Immature natural killer cell (primary cell): ENCODE measurements around the gene ZBTB20. TPM values are rescaled to one million over a fixed set of nuclear protein-coding genes. Genes with fewer than 3 reads are reported as not detected.

Experiments used
- DNase-seq, 3 donors: peaks; one replicate each; pipeline ENCODE4 v3.0.0; 2022; ENCODE audit warnings: mixed read lengths in 1 of 3
- H3K27ac Mint-ChIP-seq, 6 donors: one replicate each; pipeline ENCODE4 v1.8.0; 2020; ENCODE audit warnings: mixed read lengths in 6 of 6, mild to moderate bottlenecking in 5 of 6, inconsistent platforms in 4 of 6, moderate library complexity in 3 of 6
- H3K27me3 Mint-ChIP-seq, 3 donors: one replicate each; pipeline ENCODE4 v1.8.0; 2020 to 2021; ENCODE audit warnings: low read depth in 3 of 3, mild to moderate bottlenecking in 3 of 3, mixed read lengths in 3 of 3, moderate library complexity in 3 of 3, inconsistent platforms in 1 of 3
- H3K36me3 Mint-ChIP-seq, 3 donors: one replicate each; pipeline ENCODE4 v1.8.0; 2020; ENCODE audit warnings: mixed read lengths in 3 of 3, inconsistent platforms in 2 of 3, mild to moderate bottlenecking in 2 of 3
- H3K4me1 Mint-ChIP-seq, 2 donors: one replicate each; pipeline ENCODE4 v1.8.0; 2020; ENCODE audit warnings: inconsistent platforms in 2 of 2, mild to moderate bottlenecking in 2 of 2, mixed read lengths in 2 of 2, moderate library complexity in 1 of 2
- H3K4me3 Mint-ChIP-seq, 5 donors: one replicate each; pipeline ENCODE4 v1.8.0; 2020; ENCODE audit warnings: mild to moderate bottlenecking in 5 of 5, mixed read lengths in 5 of 5, inconsistent platforms in 3 of 5, moderate library complexity in 3 of 5
- H3K9me3 Mint-ChIP-seq, 6 donors: one replicate each; pipeline ENCODE4 v1.8.0; 2020; ENCODE audit warnings: mild to moderate bottlenecking in 6 of 6, mixed read lengths in 6 of 6, inconsistent platforms in 4 of 6, moderate library complexity in 3 of 6
- polyA plus RNA-seq, 3 donors: library from polyadenylated mRNA; unstranded; fragments of 300-500 nt; fragmentation: Illumina TruSeq; gene quantifications; one replicate each; pipeline ENCODE4 v1.2.3, GENCODE V29; 2021

Gene ZBTB20
- polyA plus RNA-seq, 3 donors from 2014 or later = 7.2 to 21.3 (median 16.5) TPM

DNA sequence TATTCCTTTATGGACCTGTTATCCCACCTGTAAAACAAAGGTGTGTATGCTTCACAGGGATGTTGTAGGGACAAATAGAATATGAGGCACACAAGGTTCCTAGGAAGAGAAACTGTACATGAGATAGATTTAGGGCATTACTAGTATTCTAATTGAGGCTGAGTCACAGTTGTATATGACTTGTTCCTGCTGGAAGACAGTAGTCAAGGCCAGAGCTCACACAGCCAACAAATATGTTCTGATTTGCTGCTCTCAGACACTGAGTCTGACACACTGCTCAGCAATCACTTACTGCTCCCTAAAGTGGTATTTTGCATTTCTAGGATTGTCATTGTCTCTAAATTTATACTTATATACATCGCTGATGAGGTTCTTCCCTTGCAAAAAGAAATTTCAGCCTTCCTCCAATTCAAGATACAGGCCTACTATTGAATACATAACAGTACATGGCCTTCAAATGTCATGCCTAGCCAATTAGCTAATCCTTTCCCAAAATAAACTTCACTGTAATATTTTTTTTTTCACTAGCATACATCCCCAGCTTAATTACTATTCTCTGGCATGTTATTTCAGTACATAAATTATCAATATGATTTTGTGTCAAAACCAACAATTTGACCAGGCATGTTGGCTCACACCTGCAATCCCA lies 783.4 kb downstream of the ZBTB20 start:
- H3K9me3 Mint-ChIP-seq = no peaks in the 10 kb centered on the region
- H3K4me1 Mint-ChIP-seq = no peaks in the 10 kb centered on the region
- no peaks in the 10 kb centered on the region for H3K27me3 Mint-ChIP-seq
- no peak for DNase-seq
- no peak overlapping the region for H3K4me3 Mint-ChIP-seq
- H3K27ac Mint-ChIP-seq = peak overlapping the region in 1 of 6 donors; percentile 13
- peaks cover 6 to 12% (median 9%) of the 10 kb centered on the region in 3 donors for H3K36me3 Mint-ChIP-seq

GRCh38 chr3:114362815-114363214 lies 784.3 kb downstream of the ZBTB20 start:
- Mint-ChIP-seq H3K9me3 (no peaks in the 10 kb centered on the region), H3K4me1 (no peaks in the 10 kb centered on the region), H3K36me3 (peaks cover 6 to 12% (median 9%) of the 10 kb centered on the region in 3 donors), H3K27me3 (no peaks in the 10 kb centered on the region), H3K27ac (peak overlapping the region in 2 of 6 donors; percentile 34 to 42), H3K4me3 (no peak overlapping the region)
- DNase-seq = peak in 2 of 3 donors; percentile 7 to 25

DNA sequence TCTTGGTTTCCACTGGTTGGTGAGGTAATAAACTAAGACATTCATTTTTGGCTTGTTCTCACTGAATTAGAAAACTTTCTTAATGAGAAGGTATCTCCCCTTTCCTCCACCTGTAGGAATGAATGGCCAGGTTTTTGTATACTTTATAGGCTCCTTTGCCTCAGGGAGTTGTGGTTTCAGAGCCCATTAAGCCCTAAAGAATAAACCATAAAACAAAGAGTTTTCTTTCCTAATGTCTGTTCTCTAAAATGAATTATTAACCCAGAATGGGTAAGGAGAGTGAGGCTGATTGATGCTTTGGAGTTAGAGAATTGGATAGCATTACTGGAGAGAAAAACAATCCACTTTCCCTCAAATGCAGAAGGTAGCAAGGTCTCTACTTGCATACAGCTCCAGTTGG lies 785.7 kb downstream of the ZBTB20 start:
- Mint-ChIP-seq H3K4me3 (no peak overlapping the region), H3K9me3 (no peaks in the 10 kb centered on the region), H3K4me1 (no peaks in the 10 kb centered on the region), H3K36me3 (no peaks in the 10 kb centered on the region), H3K27ac (peak overlapping the region in 2 of 6 donors; percentile 54 to 72), H3K27me3 (no peaks in the 10 kb centered on the region)
- no peak for DNase-seq

DNA sequence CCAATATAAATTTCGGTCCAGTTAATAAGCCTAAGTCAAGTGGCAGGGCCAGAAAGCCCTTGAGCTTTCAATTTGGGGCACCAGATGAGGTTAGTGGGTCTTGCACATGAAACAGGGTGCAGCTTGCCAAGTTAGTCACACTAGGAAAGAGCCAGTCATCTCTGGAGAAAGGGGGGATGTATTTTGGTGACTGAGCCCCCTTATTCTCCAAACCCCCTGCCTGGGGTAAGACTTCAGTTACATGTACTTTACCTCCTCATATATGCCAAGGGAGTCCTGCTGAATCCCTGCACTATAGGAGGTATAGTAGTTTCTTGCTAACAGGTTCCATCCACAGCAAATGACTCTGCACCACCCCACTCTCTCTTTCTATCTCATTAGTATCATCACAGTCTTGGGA lies 790.6 kb downstream of the ZBTB20 start:
- H3K27me3 Mint-ChIP-seq = no peaks in the 10 kb centered on the region
- no peak for DNase-seq
- no peaks in the 10 kb centered on the region for H3K9me3 Mint-ChIP-seq
- H3K4me1 Mint-ChIP-seq = no peaks in the 10 kb centered on the region
- no peak overlapping the region for H3K4me3 Mint-ChIP-seq
- peaks cover 0 to 5% (median 0%) of the 10 kb centered on the region in 3 donors for H3K36me3 Mint-ChIP-seq
- H3K27ac Mint-ChIP-seq = no peak overlapping the region

DNA sequence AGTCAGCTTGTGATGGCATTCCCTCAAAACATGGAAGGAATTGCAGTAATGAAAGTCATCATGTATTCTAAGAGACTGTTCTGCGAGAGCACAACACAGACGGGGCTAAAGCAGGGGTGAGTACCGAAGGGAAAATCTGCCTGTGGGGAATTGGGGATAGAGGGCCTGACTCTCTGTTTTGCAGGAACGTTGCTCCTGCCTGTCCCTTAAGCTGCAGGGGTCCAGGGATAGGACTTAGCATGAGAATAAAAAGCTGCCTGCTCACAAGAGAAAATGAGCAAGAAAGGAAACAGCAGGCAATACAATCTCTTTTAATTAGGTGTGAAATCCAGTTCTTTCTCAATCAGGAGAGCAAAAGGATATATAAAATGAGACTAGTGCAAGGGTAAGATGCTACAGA lies 791.0 kb downstream of the ZBTB20 start:
- H3K36me3 Mint-ChIP-seq = peaks cover 0 to 5% (median 0%) of the 10 kb centered on the region in 3 donors
- H3K27ac Mint-ChIP-seq = no peak overlapping the region
- H3K4me3 Mint-ChIP-seq = no peak overlapping the region
- no peaks in the 10 kb centered on the region for H3K27me3 Mint-ChIP-seq
- no peak for DNase-seq
- no peaks in the 10 kb centered on the region for H3K4me1 Mint-ChIP-seq
- no peaks in the 10 kb centered on the region for H3K9me3 Mint-ChIP-seq

GRCh38 chr3:114355653-114356052 lies 791.4 kb downstream of the ZBTB20 start:
- DNase-seq = no peak
- Mint-ChIP-seq H3K27ac (no peak overlapping the region), H3K9me3 (no peaks in the 10 kb centered on the region), H3K4me3 (no peak overlapping the region), H3K27me3 (no peaks in the 10 kb centered on the region), H3K36me3 (peaks cover 0 to 5% (median 0%) of the 10 kb centered on the region in 3 donors), H3K4me1 (no peaks in the 10 kb centered on the region)

DNA sequence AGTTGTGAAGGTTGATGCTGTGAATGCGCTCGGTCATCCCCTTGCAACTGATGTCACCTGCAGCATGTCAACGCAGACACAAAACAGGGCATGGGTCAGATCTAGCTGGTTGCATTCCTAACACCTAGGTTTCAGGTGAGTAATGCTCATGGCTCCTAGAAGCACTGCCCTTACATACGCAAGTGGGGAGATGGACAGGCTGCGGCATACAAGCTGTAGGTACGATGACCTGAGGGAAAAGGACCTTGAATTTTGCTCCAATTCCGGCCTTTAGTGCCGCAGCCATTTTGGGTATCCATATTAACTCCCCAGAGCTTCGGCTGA lies 795.3 kb downstream of the ZBTB20 start:
- H3K4me3 Mint-ChIP-seq = no peak overlapping the region
- H3K9me3 Mint-ChIP-seq = no peaks in the 10 kb centered on the region
- H3K27me3 Mint-ChIP-seq = no peaks in the 10 kb centered on the region
- H3K27ac Mint-ChIP-seq = no peak overlapping the region
- no peak for DNase-seq
- H3K4me1 Mint-ChIP-seq = no peaks in the 10 kb centered on the region
- peaks cover 14 to 26% (median 18%) of the 10 kb centered on the region in 3 donors for H3K36me3 Mint-ChIP-seq

DNA sequence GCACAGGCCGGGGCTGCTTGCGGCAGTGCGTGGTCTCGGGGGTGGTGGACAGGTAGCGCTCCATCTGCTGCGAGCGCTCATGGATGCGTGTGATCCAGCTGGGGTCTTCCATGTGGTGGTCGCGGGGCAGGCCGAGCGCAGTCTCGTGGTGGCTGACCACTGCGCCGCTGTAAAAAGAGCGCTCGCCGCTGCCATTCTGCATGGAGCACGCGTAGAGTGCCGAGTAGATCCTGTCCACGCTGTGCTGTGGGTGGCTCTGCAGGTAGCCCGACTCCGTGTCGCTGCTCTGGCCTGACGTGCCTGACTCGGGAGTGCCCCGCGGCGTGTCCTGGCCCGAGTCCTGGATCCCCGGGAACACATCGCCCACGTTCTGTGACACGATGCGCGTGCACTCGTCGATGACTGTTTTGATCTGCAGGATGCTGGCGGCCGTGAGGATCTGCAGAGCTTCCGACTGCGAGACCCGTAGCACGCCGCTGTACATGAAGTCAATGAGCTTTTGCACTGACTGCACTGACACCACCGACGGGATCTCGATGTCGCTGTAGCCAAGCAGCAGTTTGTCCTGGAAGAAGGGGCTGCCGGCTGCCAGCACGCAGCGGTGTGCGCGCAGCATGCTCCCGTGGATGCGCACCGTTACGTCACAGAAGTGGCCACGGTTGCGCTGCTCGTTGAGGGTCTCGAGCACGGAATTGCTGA lies 795.8 kb downstream of the ZBTB20 start:
- no peak overlapping the region for H3K27ac Mint-ChIP-seq
- no peaks in the 10 kb centered on the region for H3K27me3 Mint-ChIP-seq
- H3K36me3 Mint-ChIP-seq = peaks cover 14 to 26% (median 18%) of the 10 kb centered on the region in 3 donors

DNA sequence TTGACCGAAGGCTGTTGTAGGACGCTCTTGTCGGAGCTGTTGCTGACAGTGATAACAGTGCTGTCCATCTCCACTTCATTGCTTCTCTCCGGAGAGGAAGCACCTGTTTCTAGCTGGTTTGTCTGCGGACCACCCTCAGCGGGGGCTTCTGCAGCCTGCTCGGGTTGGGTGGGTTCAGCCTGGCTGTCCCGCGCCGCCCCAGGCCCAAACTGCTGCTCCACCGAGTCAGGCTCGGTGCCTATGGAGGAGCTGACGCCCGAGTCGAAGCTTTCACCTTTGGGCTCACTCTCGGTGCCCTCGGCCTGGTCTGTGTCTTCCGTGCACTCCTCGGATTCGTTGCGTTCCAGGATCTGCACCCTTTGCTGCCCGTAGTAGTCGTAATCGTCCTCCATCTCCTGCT lies 796.4 kb downstream of the ZBTB20 start:
- no peak overlapping the region for H3K27ac Mint-ChIP-seq
- H3K9me3 Mint-ChIP-seq = no peaks in the 10 kb centered on the region
- peaks cover 14 to 26% (median 18%) of the 10 kb centered on the region in 3 donors for H3K36me3 Mint-ChIP-seq
- H3K4me1 Mint-ChIP-seq = peaks cover 4 to 8% of the 10 kb centered on the region in 2 donors
- no peak overlapping the region for H3K4me3 Mint-ChIP-seq
- DNase-seq = no peak
- no peaks in the 10 kb centered on the region for H3K27me3 Mint-ChIP-seq

More for the DNA sequence above, 795.8 kb downstream of the ZBTB20 start:
- DNase-seq = no peak
- H3K9me3 Mint-ChIP-seq = no peaks in the 10 kb centered on the region
- no peak overlapping the region for H3K4me3 Mint-ChIP-seq
- peaks cover under 1 to 2% of the 10 kb centered on the region in 2 donors for H3K4me1 Mint-ChIP-seq

GRCh38 chr3:114350271-114350670 lies 796.8 kb downstream of the ZBTB20 start:
- Mint-ChIP-seq H3K4me3 (no peak overlapping the region), H3K27ac (no peak overlapping the region), H3K36me3 (peaks cover 14 to 26% (median 18%) of the 10 kb centered on the region in 3 donors), H3K9me3 (no peaks in the 10 kb centered on the region), H3K27me3 (no peaks in the 10 kb centered on the region), H3K4me1 (peaks cover 6 to 12% of the 10 kb centered on the region in 2 donors)
- DNase-seq = no peak

- peak overlapping the region in 2 of 6 donors; percentile 47 for H3K27ac Mint-ChIP-seq
- no peak for DNase-seq
- H3K9me3 Mint-ChIP-seq = no peaks in the 10 kb centered on the region
- H3K27me3 Mint-ChIP-seq = peaks cover 0 to 1% (median 0%) of the 10 kb centered on the region in 3 donors
- H3K4me1 Mint-ChIP-seq = peaks cover 15 to 32% of the 10 kb centered on the region in 2 donors
- H3K4me3 Mint-ChIP-seq = no peak overlapping the region
- peaks cover 8 to 16% (median 16%) of the 10 kb centered on the region in 3 donors for H3K36me3 Mint-ChIP-seq
Measured at GRCh38 chr3:114344492-114344891, 802.6 kb downstream of the ZBTB20 start.

DNA sequence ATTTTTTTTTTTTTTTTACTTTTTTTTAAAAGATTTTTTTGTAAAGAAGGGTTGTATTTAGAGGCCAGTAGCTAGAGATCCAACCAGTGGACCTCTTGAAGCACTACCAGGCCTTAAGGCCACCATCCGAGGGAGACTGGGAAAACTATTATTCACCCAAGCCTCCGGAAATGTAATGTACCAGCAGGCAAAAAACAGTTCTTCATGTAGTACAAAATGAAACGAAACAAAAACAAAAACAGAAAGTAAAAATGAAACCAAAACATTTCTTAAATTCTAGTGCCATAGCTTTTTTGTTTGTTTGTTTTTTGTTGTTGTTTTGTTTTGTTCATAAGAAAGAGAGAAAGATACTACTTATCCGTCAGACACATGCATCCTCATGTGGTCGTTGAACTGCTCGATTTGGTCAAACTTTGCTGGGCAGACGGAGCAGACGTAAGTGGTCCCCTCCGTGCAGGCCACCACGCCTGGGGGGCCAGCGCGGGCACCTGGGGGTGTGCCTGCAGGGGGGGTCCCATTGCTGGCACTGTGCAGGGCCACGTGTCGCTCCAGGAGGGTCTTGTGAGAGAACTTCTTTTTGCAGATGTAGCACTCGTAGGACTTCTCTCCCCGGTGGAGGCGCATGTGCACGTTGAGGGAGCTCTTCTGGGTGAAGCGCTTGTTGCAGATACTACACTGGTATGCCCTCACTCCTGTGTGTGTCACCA lies 808.3 kb downstream of the ZBTB20 start:
- H3K36me3 Mint-ChIP-seq = peaks cover 3 to 7% (median 7%) of the 10 kb centered on the region in 3 donors
- H3K4me3 Mint-ChIP-seq = peak overlapping the region; percentile 36 to 76 (median 66)
- H3K9me3 Mint-ChIP-seq = no peaks in the 10 kb centered on the region
- H3K27me3 Mint-ChIP-seq = peaks cover 0 to 6% (median 3%) of the 10 kb centered on the region in 3 donors
- DNase-seq = peak; percentile 25 to 40 (median 38)
- peak overlapping the region; percentile 81 to 93 (median 90) for H3K27ac Mint-ChIP-seq
- peaks cover 22 to 48% of the 10 kb centered on the region in 2 donors for H3K4me1 Mint-ChIP-seq

DNA sequence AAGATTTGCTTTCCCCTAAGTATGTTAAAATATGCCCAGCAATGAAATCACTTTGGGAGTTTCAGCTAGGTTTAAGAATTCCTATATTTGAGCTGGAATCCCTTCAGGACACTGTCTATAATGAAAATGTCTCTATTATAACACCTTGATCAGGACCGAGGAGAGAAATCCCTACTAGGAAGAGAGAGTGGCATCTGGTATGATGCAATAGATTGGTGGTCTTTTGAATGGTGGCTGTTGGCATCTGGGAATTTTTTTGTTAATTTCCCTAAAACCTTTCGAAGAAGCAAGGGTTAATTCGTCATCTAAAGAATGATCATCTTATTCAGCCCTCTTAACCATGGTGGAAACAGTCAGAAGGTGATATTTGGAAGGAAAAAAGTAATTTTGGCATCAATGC lies 810.2 kb downstream of the ZBTB20 start:
- peak overlapping the region in 1 of 5 donors; percentile 7 for H3K4me3 Mint-ChIP-seq
- no peaks in the 10 kb centered on the region for H3K9me3 Mint-ChIP-seq
- H3K4me1 Mint-ChIP-seq = peaks cover 37 to 67% of the 10 kb centered on the region in 2 donors
- no peak for DNase-seq
- H3K27me3 Mint-ChIP-seq = peaks cover 0 to 7% (median 3%) of the 10 kb centered on the region in 3 donors
- H3K36me3 Mint-ChIP-seq = peaks cover 4 to 9% (median 7%) of the 10 kb centered on the region in 3 donors
- peak overlapping the region in 1 of 6 donors; percentile 21 for H3K27ac Mint-ChIP-seq
